Anterior cingulate cortex (tissue), 58 donors: ENCODE measurements around the gene CFAP61.
"Not testable (repeated sequence)": the region's sequence is repeated elsewhere in the genome, so short reads cannot be mapped to it uniquely, and the experiment has no call there.

Experiments used
- DNase-seq, 58 donors: peaks; one replicate each; lab custom pipeline; 2025; lab: John Stamatoyannopoulos, UW

The CFAP61 gene

DNA sequence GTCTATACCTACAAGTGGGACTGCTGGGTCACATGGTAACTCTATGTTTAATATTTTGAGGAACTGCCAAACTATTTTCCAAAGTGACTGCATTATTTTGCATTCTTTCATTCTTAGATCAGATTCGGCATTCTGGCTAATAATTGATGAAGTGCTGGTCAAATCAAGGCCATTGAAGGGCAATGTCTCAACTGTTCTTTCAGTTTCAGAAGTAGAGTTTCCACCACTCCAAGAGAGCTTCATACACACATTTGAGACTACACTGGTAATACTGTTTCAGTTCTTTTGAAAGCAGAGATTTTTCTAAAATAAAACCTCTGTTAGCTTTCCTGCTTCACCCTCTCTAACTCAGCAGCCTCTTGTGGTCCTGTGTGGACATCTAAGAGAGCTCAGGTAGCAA lies 154.5 kb downstream of the CFAP61 start:
- DNase-seq: no peak

DNA sequence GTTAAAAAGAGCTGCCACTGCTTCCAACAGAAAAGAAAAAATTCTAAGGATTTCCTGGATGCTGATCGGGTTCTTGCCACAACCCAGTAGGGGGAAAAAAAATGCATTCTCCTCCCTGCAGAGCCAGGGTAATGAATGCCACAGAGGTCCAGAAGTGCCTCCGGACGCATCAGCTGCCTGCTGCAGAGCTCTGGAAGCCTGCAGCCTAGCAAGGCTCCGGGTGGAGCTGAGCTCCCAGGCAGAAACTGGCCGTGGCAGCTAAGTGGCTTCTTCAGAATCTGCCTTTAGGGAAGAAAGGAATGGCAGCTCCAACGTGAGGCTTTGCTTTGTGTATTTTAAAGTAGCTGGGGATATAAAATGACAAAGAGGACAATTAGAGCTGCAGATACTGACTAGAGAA lies 155.0 kb downstream of the CFAP61 start:
- DNase-seq: no peak

DNA sequence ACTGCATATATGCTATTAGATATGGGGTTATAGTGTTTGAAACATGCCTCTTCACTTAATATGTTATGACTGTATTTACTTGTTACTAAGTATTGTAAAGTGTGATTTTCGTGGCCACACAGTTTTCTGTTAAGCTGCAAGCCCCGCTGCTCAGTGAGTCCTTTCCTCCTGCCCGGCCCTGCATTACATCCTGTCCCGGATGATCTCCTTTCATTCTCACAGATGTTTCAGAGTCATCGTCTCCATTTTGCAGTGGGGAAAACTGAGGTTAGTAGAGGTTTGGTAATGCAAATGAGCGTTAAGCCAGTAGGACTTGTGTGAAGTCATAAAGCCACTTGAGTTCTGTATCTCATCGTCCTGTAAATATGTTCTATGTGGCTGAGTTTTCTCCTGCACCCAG lies 155.5 kb downstream of the CFAP61 start:
- DNase-seq: no peak

- no peak for DNase-seq
Observed at GRCh38 chr20:20209684-20210083, 157.4 kb downstream of the CFAP61 start.

GRCh38 chr20:20210327-20210726 lies 158.0 kb downstream of the CFAP61 start:
- DNase-seq: peak in 5 of 58 donors; percentile 20 to 35 (median 24)

- no peak for DNase-seq
Observed at GRCh38 chr20:20210943-20211273, 158.6 kb downstream of the CFAP61 start.

DNA sequence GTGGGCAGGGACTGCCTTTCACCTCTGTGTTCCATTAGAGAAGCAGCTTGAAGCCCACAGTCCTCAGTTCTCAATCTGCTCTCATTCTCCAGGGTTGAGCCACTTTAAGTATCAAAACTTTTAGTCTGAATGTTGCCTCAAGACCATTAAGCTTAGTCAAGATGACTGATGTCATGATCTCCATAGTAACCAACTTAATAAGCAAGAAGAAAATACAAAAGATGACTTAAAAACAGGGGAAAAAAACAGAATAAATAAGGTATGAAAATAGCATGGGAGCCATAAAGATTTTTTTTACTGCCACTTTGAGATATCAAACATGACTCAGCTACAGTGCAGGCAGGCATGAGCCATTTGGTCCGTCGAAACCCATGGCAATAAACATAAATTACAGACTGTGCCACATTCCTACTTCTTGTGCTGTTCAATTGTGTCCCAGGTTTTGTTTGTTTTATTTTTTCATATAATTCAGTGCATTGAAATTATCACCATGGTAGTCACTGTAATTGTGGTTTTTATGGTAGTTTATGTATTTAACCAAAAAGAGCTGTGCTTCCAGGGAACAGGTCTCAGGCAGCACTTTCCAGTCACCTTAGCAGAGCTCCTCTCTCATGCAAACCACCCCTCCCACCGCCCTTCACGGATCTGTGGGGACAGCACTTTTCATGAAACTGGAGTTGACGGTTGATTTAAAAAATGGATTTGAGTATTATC lies 159.1 kb downstream of the CFAP61 start:
- DNase-seq: no peak

GRCh38 chr20:20211988-20212518 lies 159.7 kb downstream of the CFAP61 start:
- no peak for DNase-seq

- DNase-seq: no peak
Observed at GRCh38 chr20:20212675-20213096, 160.4 kb downstream of the CFAP61 start.

- no peak for DNase-seq
Observed at GRCh38 chr20:20213526-20214121, 161.3 kb downstream of the CFAP61 start.

GRCh38 chr20:20214757-20215275 lies 162.5 kb downstream of the CFAP61 start:
- no peak for DNase-seq

DNA sequence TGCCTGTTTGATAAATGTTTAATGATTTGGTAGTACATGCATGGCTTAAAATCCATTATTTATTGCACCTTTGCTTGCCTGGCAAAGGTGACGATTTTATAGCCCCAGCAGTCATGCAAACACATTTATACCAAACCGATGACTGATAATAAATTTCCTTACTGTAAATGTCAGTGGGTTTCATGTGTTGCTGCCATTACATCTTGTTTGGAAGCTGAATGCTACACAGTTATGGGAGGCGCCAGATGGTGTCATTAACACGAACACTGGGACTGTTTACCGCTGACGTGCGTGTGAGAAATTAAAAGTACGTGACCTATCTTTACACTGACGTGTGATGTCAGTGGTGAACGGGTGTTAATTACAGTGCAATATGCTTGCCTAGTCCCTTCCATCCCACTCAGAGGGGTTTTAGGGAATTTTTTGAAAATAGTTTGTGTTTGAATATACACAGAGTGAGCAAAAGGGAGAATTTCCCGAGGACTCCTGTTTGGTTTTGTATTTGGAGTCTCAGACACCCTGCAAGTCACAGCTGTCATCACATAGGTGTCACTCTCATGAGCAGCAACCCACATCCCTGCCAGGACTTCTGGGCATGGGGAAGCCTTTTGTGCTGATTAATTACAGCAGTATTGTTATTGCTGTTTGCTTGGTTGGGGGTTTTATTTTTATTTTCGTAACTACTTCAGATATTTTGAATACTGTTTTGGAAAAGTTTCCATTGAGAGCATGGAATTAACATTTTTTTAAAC lies 163.8 kb downstream of the CFAP61 start:
- DNase-seq: no peak

- DNase-seq: no peak
Observed at GRCh38 chr20:20216941-20217340, 164.6 kb downstream of the CFAP61 start.

DNA sequence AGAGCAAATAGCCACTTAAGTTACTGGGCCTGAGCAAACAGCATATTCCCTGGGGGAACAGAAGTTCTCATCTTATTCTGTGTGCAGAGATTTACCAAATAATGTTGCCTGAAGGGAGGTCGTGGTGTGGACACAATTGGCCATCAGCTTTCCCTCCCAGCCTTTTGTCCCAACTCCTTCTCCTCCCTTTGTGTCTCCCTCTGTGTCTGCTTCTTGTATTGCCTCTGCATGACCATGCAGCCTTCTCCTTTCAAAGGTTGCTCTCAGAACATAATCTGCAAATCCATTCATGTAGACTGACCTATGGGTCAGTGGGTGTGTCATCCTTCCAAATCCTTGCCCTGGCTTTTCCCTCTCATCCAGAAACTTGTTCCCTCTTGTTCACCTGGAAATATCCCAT lies 165.3 kb downstream of the CFAP61 start:
- DNase-seq: no peak

GRCh38 chr20:20218106-20218505 lies 165.8 kb downstream of the CFAP61 start:
- DNase-seq: not testable (repeated sequence)

GRCh38 chr20:20219016-20219415 lies 166.7 kb downstream of the CFAP61 start:
- DNase-seq: no peak

GRCh38 chr20:20220134-20220533 lies 167.8 kb downstream of the CFAP61 start:
- no peak for DNase-seq

- DNase-seq: no peak
Observed at GRCh38 chr20:20223981-20224380, 171.6 kb downstream of the CFAP61 start.

GRCh38 chr20:20224806-20225205 lies 172.5 kb downstream of the CFAP61 start:
- no peak for DNase-seq

DNA sequence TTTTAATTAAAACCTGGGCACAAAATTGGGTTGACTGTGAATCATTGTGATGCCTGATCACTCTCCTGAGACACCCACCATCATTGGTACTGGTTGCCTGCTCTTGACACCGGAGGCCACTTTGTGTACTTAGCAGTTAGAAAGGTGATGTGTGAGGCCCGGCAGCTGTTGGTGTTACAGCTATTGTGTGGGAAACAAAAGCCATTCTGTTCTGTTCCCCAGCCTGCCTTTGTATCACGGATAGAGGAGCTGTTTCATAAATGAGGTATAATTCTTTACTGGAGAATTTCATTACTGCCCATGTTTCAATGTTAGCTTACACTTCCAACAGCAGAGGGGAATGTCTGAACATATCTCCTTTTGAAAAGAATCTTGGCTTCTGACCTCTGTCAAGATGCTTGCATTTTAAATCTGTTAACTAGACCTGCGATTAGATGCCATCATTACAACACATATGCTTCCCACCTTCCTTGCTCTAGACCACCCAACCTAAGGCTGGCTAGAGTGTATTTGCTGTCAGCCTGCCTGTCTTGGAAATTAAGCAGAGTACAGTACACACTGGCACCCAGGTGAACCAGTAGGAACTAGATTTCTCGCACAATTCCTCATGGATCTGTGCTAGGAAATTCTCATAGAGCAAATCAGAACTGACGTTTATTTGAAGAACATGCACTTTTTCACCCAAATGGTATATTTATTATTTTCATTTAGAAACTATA lies 173.2 kb downstream of the CFAP61 start:
- DNase-seq: no peak

GRCh38 chr20:20226554-20226953 lies 174.2 kb downstream of the CFAP61 start:
- DNase-seq: no peak
